ENCODE results near the gene CTXN2. TPM values are rescaled to one million over a fixed set of nuclear protein-coding genes. Genes with fewer than 3 reads are reported as not detected.

The CTXN2 gene
- total and polyA plus RNA-seq, 10 donors, result not detected

DNA sequence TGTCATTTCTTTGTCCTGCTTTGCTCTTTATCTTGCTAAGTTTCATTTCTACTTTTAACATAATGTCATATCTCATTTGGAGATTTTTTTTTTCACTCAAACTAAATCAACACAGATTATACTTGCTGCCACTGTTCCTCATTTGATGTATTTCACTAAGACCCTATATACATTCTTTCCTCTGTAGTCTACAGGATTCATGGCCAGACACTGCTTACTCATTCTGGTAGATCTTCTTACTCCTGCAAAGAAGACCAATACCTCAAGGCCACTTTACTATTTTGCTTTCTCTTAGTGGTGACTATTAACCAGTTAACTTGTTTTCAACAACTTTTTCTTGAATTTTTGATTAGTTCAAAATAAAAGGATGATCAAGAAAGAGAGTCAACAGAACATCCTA, 44.1 kb upstream of the CTXN2 start:
- no peaks in the 10 kb centered on the region for H3K27me3 ChIP-seq (replicated peaks in 1 of 7)
- TF ChIP-seq POLR2AphosphoS5 (IDR thresholded peaks at IDR 0.05) (no peak), POLR2A (IDR thresholded peaks at IDR 0.05) (no peak), CTCF (IDR thresholded peaks at IDR 0.05 in 8 of 11, conservative IDR thresholded peaks at IDR 0.05 in 3 of 11) (no peak)
- DNase-seq, result no peak
- intact Hi-C loops (cut with DNase I; ENCODE audit: low total_unique reads), result no loop called here
- no peak overlapping the region for H3K4me3 ChIP-seq
- H3K4me1 ChIP-seq, result peaks cover 0 to 4% (median 0%) of the 10 kb centered on the region in 6 donors
- no peaks in the 10 kb centered on the region for H3K9me3 ChIP-seq
- no peak overlapping the region for H3K27ac ChIP-seq
- H3K36me3 ChIP-seq, result peaks cover 0 to 33% (median 3%) of the 10 kb centered on the region in 6 donors

DNA sequence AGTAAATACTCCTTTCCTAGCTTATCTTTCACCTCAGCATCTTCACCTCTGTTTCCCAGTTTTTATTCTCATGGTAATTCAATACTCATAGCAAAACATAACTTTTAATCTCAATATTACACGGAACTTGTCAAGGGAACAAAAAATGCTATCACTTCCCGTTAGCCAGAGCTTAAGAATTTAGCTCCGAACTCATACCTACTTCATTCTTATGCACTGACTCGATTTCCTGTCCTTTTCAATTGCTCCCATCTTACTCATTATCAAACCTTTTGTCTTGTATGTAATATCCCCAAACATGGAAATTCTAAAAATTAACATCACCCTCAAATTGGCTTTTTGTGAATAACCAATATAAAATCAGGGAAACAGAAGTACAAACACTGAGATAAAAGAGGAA, 41.6 kb upstream of the CTXN2 start:
- peaks cover 0 to 49% (median 3%) of the 10 kb centered on the region in 6 donors for H3K36me3 ChIP-seq
- no peak overlapping the region for H3K4me3 ChIP-seq
- DNase-seq, result no peak
- intact Hi-C loops (cut with DNase I; ENCODE audit: low total_unique reads), result no loop called here
- no peak overlapping the region for H3K27ac ChIP-seq
- peaks cover 0 to 4% (median 0%) of the 10 kb centered on the region in 6 donors for H3K4me1 ChIP-seq
- TF ChIP-seq POLR2AphosphoS5 (IDR thresholded peaks at IDR 0.05), result no peak
- no peak for TF ChIP-seq POLR2A (IDR thresholded peaks at IDR 0.05)
- no peak for TF ChIP-seq CTCF (IDR thresholded peaks at IDR 0.05 in 8 of 11, conservative IDR thresholded peaks at IDR 0.05 in 3 of 11)
- H3K9me3 ChIP-seq, result no peaks in the 10 kb centered on the region
- 81 to 89% (median 87%) methylated on average over 4 of the region's 4 CpGs for WGBS, 5 donors
- H3K27me3 ChIP-seq (replicated peaks in 1 of 7), result no peaks in the 10 kb centered on the region

DNA sequence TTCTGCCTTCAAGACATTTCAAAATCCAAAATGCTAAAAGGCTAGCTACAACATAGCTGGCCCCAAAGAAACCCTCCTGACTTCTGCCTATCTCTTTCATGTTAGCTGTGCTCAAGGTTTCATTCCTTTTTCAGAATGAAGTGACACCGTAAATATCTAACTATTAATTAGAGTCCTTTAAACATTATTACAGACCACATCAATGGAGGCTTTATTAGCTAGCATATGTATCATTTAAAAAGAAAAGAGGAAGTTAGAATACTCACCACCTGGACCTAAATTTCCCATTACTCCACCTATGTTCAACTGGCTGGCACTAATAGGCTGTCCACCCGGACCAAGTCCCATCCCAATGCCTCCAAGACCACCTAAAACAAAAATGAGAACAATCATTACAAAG, 37.9 kb upstream of the CTXN2 start:
- H3K36me3 ChIP-seq, result peaks cover 0 to 57% (median 3%) of the 10 kb centered on the region in 6 donors
- DNase-seq, result no peak
- no peak for TF ChIP-seq CTCF (IDR thresholded peaks at IDR 0.05 in 8 of 11, conservative IDR thresholded peaks at IDR 0.05 in 3 of 11)
- TF ChIP-seq POLR2A (IDR thresholded peaks at IDR 0.05), result no peak
- no peak for TF ChIP-seq POLR2AphosphoS5 (IDR thresholded peaks at IDR 0.05)
- intact Hi-C loops (cut with DNase I; ENCODE audit: low total_unique reads), result no loop called here
- no peaks in the 10 kb centered on the region for H3K9me3 ChIP-seq
- no peak overlapping the region for H3K27ac ChIP-seq
- no peaks in the 10 kb centered on the region for H3K4me1 ChIP-seq
- H3K27me3 ChIP-seq (replicated peaks in 1 of 7), result no peaks in the 10 kb centered on the region
- WGBS, 5 donors, result 89 to 95% (median 91%) methylated on average over 2 of the region's 2 CpGs
- no peak overlapping the region for H3K4me3 ChIP-seq

- 60 to 66% (median 61%) methylated on average over 3 of the region's 3 CpGs for WGBS, 5 donors
Observed at GRCh38 chr15:48168616-48169015, 22.8 kb upstream of the CTXN2 start.

More at GRCh38 chr15:48168616-48169015, 22.8 kb upstream of the CTXN2 start:
- H3K4me1 ChIP-seq, result no peaks in the 10 kb centered on the region
- no peaks in the 10 kb centered on the region for H3K27me3 ChIP-seq (replicated peaks in 1 of 7)
- peaks cover 0 to 7% (median 0%) of the 10 kb centered on the region in 8 donors for H3K9me3 ChIP-seq
- intact Hi-C loops (cut with DNase I; ENCODE audit: low total_unique reads), result no loop called here
- H3K36me3 ChIP-seq, result peaks cover 0 to 12% (median 0%) of the 10 kb centered on the region in 6 donors
- no peak overlapping the region for H3K27ac ChIP-seq
- DNase-seq, result no peak
- no peak for TF ChIP-seq POLR2A (IDR thresholded peaks at IDR 0.05)
- no peak for TF ChIP-seq CTCF (IDR thresholded peaks at IDR 0.05 in 8 of 11, conservative IDR thresholded peaks at IDR 0.05 in 3 of 11)
- TF ChIP-seq POLR2AphosphoS5 (IDR thresholded peaks at IDR 0.05), result no peak
- H3K4me3 ChIP-seq, result no peak overlapping the region

Data from spleen (tissue), 11 donors.